GM19023 (cell line): Measurements from ENCODE around the gene PDGFRB.

ENCODE experiments used
- ATAC-seq: cut with Tn5 transposase; IDR thresholded peaks from one replicate; pipeline ENCODE4 v1.9.1; 2021; ENCODE audit warnings: mild to moderate bottlenecking, moderate library complexity; ENCODE audit not compliant: unreplicated experiment

PDGFRB gene

DNA sequence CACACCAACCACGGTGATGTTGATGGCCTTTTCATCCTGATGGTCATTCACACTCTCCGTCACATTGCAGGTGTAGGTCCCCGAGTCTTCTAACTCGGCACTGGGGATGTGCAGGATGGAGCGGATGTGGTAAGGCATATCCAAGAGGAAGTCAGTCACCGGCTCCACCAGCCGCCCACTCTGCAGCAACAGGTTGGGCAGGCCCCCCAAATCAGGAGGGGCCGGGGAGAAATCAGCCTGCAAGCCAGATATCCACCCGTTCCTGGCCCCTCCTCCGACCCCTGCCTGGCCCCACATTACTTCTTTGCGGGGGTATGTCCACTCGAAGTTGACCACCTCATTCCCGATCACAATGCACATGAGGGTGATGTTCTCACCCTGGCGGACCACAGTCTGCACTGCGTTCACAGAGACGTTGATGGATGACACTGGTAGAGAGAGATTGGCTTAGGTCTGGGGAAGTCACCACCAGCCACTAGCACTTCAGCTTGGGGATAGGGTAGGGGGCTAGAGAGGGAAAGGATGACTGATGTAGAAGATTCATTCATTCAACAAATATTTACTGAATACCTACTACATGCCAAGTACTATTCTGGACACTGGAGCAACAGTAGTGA, 22.0 kb downstream of the PDGFRB start:
- ATAC-seq: no peak

DNA sequence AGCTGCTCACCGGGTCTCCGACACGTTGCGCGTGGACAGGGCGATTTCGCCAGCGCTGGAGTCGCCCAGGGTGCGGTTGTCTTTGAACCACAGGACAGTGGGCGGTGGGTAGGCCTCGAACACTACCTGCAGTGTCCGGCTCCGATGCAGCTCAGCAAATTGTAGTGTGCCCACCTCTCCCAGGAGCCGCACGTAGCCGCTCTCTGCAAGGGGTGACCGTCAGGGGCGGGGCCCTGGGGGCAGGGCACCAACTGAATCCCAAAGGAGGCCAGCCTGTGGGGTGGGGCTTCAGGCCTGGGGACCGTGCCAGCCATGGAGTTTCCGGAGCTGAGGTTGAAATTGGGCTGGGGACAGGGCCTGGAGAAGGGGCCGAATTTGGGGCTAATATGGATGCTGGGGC, 22.9 kb downstream of the PDGFRB start:
- ATAC-seq: no peak

DNA sequence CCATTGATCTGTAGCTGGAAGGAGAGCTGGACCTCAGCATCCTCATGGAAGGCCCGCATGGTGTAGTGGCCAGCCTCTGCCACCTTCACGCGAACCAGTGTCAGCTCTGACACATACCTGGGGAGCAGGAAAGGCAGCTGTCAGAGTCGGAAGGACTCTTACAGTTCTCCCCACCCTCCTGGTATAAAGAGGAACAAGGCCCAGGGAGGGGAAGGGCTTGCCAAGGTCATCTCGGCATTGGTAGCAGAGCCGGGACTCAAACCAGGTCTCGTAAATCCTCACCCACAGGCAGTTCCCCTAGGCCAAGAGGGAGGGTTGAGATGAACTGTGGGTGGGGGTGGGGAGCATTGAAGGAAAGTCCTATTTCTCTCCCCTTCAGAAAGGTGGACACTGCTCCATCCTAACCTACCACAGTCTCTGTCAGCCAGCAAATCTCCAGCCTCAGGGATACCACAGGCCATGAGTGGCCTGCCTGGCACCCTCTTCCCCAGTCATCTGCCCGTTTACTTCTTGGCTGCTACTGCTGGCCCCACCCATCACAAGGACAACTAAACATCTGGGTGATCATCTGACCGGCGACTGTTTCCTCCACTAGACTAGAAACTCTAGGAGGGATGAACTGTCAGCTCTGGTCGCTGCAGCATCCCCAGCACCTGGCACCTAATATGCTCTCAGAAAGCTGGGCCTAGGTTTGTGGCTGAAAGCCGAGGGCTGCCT, 23.5 kb downstream of the PDGFRB start:
- ATAC-seq: no peak

DNA sequence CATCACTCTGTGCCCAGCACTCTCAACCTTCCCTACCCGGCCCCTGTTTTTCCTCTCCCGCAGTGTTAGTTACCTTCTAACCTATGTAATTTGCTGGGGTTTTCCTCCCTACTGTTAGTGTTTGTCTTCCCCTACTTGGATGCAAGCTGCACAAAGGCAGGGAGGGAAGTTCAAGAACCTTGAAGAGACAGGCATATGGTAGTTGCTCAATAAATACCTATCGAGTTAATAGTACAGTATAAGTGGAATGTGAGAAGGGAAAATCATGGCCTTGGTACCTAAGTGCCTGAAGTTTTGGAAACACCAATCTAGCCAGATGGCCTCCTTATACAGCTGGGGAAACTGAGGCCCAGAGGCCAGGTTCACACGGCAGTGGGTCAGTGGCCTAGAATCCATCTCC, 24.2 kb downstream of the PDGFRB start:
- ATAC-seq: no peak

DNA sequence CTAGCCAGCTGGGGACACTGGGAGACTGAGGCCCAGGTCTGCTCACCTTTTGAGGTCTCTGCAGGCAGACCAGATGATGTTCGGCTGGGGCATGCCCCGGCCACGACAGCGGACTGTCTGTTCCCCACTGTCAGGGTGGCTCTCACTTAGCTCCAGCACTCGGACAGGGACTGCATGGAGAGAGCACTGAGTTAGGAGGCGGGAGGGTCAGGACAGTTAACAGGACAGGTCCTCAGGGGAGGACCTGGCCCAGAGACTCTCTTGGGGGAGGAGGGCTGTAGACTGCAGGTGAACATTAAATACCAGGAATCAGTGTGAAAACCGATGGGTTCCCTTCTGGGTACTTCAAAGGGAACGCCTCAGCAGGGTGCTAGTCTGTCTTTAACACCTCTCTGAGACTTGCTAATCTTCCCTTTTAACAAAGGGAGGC, 25.1 kb downstream of the PDGFRB start:
- ATAC-seq: no peak

DNA sequence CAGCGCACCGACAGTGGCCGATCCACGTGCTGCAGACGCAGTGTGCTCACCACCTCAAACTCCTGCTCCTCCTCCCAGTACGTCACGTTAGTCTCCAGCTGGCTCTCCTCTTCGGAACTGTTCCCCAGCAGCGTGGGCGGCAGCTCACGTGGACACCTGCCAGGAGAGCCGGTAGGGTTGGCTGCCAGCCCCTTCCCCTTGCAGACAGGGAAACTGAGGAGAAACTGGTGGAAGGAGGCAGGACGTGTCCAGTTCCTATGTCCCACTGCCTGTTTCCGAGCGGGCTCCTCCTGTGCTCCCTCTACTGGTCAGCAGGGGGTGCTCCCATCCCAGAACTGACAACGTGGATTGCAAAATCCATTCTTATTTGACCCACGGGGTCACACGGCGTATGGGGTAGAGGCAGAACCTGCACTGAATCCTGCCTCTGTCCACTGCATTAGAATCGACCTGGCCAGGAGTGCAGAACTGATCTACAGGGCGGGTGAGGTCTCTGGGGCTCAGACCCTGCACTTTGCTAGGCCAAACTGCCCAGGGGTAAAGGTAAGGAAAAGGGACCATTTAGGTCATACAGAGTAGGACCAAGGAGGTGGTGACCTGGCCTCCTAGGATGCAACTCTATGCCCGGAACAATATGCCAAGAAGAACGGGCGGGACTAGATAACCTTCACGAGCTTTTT, 25.7 kb downstream of the PDGFRB start:
- ATAC-seq: no peak

DNA sequence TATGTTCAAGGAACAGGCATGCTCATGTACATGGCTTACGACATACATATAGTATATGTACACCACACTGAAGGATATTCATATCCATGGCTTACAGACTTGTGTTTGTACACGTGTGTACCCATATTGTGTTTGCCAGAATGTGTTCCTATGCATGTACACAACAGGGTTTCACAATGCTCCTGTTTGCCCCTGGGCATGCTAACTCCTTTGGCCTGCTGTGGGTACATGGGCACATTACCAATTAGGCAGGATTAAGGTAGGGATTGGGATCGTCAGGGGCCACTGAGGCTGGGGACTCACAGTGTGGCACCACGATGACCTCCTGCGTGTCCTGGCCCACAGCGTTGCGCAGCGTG, 26.2 kb downstream of the PDGFRB start:
- no peak for ATAC-seq

DNA sequence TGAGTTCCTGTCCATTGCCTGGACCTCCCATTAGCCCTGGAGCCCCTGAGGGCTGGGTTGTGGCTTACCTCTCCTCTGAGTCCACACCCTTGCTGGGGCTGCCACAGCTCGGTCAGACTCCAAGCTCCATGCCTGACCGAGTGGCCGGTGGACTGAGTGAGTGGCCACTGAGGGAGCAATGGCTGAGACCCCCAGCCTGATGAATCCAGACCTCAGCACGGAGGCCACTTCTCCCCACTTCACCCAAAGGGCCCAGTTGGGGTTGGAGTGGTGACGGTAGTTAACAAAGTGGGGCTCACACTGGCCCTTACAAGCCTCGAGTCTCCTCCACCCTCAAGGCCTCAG, 28.8 kb downstream of the PDGFRB start:
- ATAC-seq: no peak

DNA sequence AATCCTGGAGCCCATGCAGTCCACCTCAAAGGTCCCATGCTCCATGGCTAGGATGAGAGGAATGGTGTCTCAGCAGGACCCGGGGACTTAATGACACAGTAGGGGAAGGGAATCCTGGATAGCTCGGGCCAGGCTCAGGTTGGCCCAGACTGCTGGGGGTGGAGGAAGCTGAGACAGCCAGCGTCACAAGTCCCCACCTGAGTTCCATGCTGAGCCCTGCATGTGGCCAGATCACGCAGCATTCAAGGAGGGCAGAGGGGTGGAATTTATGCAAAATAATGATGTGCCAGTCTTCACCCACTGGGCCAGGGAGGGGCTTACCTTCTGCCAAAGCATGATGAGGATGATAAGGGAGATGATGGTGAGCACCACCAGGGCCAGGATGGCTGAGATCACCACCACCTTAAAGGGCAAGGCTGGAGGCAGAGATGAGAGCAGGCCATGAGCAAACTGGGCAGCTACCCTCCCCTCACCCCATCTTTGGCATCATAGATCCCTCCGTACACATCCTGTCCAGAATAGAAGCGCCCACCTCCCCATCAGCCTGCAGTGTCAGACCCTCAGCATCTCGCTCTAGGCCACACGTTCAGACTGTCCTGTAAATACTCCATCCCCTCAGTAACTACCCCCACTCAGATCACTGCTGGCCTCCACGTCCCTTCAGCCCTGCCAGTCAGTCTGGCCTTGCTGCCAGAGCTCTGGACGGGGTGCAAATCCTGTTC, 29.3 kb downstream of the PDGFRB start:
- ATAC-seq: no peak

DNA sequence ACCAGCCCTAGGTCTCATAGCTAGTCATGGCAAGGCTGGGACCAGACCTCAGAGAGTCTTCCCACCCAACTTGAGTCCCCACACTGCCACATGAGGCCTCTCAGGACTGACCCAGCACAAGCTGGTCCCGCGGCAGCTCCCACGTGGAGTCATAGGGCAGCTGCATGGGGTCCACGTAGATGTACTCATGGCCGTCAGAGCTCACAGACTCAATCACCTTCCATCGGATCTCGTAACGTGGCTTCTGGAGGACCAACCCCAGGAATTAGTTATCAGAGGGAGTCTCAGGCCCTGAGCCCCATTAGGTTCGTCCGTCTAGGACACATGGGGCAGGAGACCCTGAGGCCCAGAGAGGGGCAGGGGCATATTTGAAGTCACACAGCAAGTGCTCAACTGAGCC, 30.3 kb downstream of the PDGFRB start:
- no peak for ATAC-seq

DNA sequence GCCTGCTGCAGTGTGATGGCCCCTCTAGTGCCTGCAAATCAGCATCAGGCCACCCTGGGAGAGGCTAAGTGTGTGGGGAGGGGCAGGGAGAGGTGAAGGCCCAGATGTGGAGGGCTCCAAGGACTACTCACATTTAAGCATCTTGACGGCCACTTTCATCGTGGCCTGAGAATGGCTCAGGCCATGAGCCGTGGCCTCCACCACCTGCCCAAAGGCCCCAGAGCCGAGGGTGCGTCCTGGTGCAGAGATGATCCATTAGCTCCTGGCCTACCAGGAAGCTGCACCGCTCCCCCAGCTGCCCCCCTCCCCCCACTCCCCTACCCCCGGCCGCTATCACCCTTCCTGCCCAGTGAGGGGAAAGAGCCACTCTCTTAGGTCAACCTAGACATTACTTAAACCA, 31.0 kb downstream of the PDGFRB start:
- ATAC-seq: no peak

DNA sequence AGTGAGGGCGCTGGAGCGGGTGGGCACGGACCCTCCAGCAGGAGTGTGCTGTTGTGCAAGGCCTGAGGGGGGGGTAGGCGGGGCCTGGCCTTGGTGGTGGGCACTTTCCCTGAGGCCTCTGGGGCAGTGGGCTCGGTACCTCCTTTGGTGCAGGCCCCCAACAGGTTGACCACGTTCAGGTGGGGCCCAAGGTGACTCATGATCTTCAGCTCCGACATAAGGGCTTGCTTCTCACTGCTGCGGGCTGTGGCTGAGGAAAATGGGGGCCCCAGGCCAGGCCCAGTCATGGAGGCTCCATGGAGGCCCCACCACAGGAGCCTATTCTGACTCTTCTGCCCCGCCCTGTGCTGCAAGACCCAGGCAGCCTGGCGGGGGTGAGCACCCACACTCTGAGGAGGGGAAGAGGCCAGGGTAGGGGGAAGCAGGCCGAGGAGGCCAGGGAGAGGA, 31.5 kb downstream of the PDGFRB start:
- no peak for ATAC-seq

DNA sequence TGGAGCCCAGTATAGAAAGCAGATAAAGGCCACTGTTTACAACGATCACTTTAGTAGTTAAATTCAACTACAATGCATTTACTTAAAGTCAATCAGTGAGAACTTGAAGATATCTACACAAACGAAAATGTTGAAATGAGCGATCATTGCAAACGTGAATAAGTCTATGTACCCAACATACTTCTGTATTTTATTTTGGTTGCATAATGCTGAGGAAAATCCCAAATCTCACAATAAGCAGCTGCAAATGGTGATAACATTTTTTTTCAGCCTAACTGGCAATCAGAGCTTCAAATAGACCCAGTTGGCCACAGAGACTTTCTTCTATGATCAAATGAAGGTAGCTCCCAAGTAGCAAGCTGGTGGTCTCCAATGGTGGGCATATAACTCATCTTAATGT, 32.1 kb downstream of the PDGFRB start:
- ATAC-seq: no peak

DNA sequence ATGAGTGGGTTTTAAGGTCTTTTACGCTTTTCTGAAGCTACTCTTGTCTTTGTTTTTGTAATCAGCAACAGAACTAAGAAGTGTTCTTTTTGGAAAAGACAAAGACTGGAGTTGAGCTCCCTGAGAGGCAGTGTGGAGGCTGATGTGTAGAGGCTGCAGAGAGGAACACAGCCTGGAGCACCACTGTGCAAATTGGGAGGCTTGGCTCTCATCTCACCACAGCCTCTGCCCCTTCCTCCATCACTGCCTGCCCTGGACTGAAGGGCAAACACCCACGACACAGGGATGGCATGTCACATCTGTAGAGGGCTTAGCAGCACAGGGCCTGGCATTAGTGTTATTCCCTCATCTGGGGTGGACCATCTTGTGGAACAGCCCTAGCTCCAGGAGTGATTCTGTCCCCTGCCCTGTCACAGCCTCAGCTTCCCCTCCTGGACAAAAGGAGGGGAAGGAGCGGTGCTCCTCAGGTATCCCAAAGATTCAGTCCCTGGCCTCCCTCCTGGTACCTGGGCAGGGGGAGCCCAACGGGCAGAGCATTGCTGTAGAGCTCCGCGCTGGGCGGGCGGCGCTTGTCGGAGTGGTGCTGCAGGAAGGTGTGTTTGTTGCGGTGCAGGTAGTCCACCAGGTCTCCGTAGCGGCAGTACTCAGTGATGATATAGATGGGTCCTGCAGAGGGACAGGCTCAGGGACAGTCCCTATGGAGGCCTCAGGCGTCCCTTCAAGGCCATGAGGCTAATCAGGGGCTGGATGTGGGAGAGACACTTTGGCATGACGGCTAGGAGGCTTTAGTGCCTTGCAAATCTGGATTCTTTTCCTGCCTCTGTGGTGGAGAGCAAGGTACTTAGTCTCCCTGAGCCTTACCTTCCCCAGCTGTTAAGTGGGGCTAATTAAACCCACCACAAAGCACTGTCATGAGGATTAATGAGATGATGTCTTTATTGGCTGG, 32.8 kb downstream of the PDGFRB start:
- ATAC-seq: no peak

DNA sequence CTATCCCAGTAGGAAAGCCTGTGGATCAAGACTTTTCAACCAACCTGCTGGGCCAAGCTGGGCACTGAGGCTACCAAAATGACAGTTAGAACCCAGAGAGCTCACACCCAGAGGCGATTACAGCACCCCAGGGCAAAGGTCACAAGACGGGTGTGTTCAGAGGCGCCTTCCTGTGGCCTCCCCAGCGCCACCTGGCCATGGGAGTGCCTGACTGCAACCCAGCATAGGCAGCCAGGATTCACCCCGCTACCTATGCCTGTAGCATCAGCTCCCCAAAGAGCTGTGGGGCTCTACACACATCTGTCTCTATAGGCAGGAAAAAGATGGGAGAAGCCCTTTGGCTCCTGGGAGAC, 33.5 kb downstream of the PDGFRB start:
- peak; percentile 83 for ATAC-seq

DNA sequence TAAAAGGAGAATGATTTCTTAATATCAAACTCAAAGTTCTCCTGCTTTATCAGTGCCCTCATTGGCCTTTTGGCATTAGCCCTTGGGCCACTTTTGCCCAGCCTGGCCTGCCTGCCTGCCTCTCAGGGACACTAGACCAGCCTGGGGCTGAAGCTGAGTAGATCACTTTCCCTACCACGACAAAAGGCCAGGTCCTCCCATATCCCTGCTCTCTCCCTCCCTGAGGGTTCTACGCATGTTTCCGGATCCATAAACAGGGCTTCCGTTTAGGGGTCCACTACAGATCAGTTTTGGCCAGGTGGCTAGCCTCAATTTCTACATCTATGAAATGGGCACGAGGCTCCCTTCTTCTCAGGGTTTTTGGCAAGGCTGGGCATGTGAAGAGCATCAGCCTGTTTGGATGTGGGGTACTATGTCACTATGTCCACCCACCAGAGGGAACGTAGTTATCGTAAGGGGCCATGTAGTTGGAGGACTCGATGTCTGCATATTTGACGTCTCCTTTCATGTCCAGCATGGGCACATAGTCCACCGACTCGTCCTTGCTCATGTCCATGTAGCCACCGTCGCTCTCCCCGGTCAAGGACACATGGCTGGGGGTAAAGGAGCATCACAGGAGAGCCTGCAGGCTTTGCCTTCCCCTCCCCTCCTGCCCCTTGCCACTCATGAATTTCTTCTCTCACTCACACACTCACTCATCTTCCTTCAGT, 34.0 kb downstream of the PDGFRB start:
- no peak for ATAC-seq

DNA sequence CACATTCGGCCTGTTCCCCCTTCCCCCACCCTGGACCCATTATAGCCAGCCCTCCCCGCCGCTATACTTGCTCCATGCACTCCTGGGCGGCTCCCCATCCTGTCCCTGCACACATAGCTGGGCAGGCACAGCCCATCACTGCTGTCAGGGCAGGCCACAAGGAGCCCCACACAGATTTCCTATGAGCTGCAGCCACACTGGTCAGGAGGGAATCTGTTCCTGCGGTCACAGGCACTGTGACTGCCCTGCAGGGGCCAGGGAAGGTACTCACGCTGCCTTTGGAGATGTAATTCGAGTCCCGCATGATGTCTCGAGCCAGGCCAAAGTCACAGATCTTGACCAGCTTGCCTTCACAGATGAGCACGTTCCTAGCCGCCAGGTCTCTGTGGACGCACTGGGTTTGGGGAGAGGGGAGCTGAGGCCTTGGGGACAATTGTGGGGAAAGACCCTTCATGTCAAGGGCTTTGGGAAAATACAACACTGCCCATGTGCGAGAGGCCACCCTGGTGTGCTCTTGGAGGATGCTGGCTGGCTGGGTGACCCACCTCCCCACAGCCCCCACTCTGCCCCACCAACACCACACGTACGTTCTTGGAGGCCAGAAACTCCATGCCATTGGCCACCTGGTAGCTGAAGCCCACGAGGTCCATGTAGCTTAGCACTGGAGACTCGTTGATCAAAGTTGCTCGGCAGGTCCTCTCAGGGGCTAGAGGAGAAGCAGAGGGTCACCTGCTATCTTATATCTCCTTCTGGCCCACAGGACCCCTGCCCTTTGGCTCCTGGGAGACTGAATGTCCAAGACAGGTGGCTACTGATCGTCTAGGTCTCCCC, 34.8 kb downstream of the PDGFRB start:
- ATAC-seq: no peak

DNA sequence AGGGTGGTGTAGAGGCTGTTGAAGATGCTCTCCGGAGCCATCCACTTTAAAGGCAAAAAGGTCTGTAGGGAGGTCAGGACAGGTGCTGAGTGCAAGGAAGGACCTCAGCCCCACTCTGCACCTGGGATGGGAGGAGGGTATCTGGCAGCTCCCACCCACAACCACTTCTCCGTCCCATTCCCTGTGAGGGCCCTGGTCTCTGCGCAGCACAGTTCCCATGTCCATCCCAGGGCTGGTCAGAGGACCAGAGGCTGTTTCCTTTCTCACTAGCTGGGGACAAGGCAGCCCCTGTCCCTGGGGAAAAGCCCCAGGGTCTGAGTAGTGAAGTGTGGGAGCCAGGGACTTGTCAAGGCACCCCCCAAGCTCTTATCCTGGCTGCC, 35.6 kb downstream of the PDGFRB start:
- ATAC-seq: no peak

DNA sequence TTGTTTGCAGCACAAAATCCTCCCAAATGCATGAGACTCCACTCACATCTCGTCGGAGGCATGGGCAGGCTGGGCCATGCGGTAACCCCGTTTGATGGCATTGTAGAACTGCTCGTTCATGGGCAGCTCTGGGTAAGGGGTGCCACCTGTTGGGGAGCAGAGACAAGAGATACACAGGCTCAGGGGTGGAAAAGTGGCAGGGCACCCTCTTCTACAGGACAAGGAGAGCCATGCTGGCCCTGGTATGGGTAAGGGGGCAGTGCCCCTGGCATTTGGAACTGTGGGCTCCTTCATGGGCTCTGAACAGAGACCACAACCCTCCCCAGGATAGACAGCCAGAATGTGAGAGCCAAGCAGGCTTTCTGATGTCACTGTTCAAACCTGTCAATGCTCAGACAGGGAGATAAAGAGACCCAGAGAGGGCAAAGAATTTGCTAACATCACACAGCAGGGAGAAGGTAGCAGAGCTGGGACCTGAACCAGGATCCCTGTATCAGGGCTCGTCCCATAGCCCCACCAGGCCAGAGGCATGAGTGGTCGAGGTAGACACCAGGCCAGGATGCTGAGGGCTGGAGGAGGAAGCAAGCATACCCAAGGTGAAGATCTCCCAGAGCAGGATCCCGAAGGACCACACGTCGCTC, 36.1 kb downstream of the PDGFRB start:
- no peak for ATAC-seq
